C1 segment of cervical spinal cord (tissue), 14 donors: ENCODE results near the gene NCK2.

ENCODE experiments used
- DNase-seq, 14 donors: peaks; one replicate each; lab custom pipeline; 2025; lab: John Stamatoyannopoulos, UW

Gene NCK2

GRCh38 chr2:105870062-105870461 lies 125.3 kb downstream of the NCK2 start:
- DNase-seq = no peak

- no peak for DNase-seq
Measured at GRCh38 chr2:105870858-105871257, 126.1 kb downstream of the NCK2 start.

- DNase-seq = no peak
Measured at GRCh38 chr2:105872142-105872728, 127.5 kb downstream of the NCK2 start.

- DNase-seq = no peak
Measured at GRCh38 chr2:105872830-105873229, 128.1 kb downstream of the NCK2 start.

- DNase-seq = no peak
Measured at GRCh38 chr2:105873281-105873680, 128.6 kb downstream of the NCK2 start.

GRCh38 chr2:105873721-105874120 lies 129.0 kb downstream of the NCK2 start:
- peak in 1 of 14 donors; percentile 14 for DNase-seq

GRCh38 chr2:105874466-105874865 lies 129.8 kb downstream of the NCK2 start:
- no peak for DNase-seq

- no peak for DNase-seq
Measured at GRCh38 chr2:105875241-105875640, 130.5 kb downstream of the NCK2 start.

- DNase-seq = no peak
Measured at GRCh38 chr2:105876191-105876590, 131.5 kb downstream of the NCK2 start.

GRCh38 chr2:105877945-105878344 lies 133.2 kb downstream of the NCK2 start:
- no peak for DNase-seq

- no peak for DNase-seq
Measured at GRCh38 chr2:105879106-105879802, 134.5 kb downstream of the NCK2 start.

GRCh38 chr2:105879803-105880300 lies 135.1 kb downstream of the NCK2 start:
- DNase-seq = no peak

- DNase-seq = no peak
Measured at GRCh38 chr2:105880637-105881036, 135.9 kb downstream of the NCK2 start.

GRCh38 chr2:105881286-105882136 lies 136.8 kb downstream of the NCK2 start:
- no peak for DNase-seq

GRCh38 chr2:105882341-105882740 lies 137.6 kb downstream of the NCK2 start:
- DNase-seq = no peak

GRCh38 chr2:105882920-105883435 lies 138.3 kb downstream of the NCK2 start:
- no peak for DNase-seq

- peak in 1 of 14 donors; percentile 42 for DNase-seq
Measured at GRCh38 chr2:105883911-105884694, 139.4 kb downstream of the NCK2 start.

- no peak for DNase-seq
Measured at GRCh38 chr2:105885456-105885855, 140.7 kb downstream of the NCK2 start.

- DNase-seq = no peak
Measured at GRCh38 chr2:105886029-105886454, 141.3 kb downstream of the NCK2 start.

GRCh38 chr2:105886687-105887086 lies 142.0 kb downstream of the NCK2 start:
- DNase-seq = no peak

- DNase-seq = no peak
Measured at GRCh38 chr2:105887256-105887655, 142.5 kb downstream of the NCK2 start.
